SJCRH30 (cell line): ENCODE data around the gene GJD2. TPM values are rescaled to one million over a fixed set of nuclear protein-coding genes. Genes with fewer than 3 reads are reported as not detected.

Source experiments
- DNase-seq, 2 experiments: peaks; one replicate each; pipeline ENCODE4 v3.0.0-alpha.2; 2015 to 2020
- H3K27ac ChIP-seq: fragments of 250-450 bp; sonication (Bioruptor Pico); 2 replicates; pipeline ENCODE4 v1.5.1; 2020; ENCODE audit warnings: mild to moderate bottlenecking, moderate library complexity
- H3K27me3 ChIP-seq: fragments of 250-450 bp; sonication (Bioruptor Pico); 2 replicates; pipeline ENCODE4 v1.5.1; 2020; ENCODE audit warnings: mild to moderate bottlenecking, moderate library complexity
- H3K36me3 ChIP-seq: fragments of 250-450 bp; sonication (Bioruptor Pico); 2 replicates; pipeline ENCODE4 v1.5.1; 2020; ENCODE audit warnings: mild to moderate bottlenecking, moderate library complexity
- H3K4me1 ChIP-seq: fragments of 250-450 bp; sonication (Bioruptor Pico); 2 replicates; pipeline ENCODE4 v1.5.1; 2020; ENCODE audit warnings: mild to moderate bottlenecking, moderate library complexity
- H3K4me3 ChIP-seq: fragments of 250-450 bp; sonication (Bioruptor Pico); 2 replicates; pipeline ENCODE4 v1.5.1; 2020; ENCODE audit warnings: mild to moderate bottlenecking, moderate library complexity
- H3K9me3 ChIP-seq: fragments of 250-450 bp; sonication (Bioruptor Pico); replicated peaks from 2 replicates; pipeline ENCODE4 v1.5.1; 2020; ENCODE audit warnings: mild to moderate bottlenecking, moderate library complexity
- total RNA-seq: library from RNA; depleted of rRNA; stranded (reverse); fragments of >200 nt; shearing (Covaris generic); gene quantifications from 2 replicates; pipeline ENCODE4 v1.2.3, GENCODE V29; 2014

Gene GJD2
- total RNA-seq, 1 experiment from 2014 or later = not detected

DNA sequence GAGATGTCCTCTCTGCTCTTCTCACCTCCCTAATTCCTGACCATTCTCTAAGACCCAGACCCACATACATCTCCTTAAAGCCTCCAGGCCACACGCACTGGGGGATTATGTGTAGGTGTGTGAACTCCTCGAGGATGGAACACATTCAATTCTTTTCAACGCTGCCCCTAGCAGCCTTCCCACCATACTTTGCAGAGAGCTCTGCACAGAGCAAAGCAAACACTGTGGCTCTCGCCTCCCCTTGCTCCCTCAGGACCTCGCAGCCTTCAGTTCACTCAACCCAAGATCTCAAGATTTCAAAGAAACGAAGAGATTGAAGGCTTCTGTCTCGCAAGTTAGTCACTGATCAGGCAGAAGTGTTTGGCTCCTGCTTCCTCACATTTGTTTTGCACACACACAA lies 34.5 kb upstream of the GJD2 start:
- no peak for DNase-seq
- no peak overlapping the region; the same call in 1 of the 2 replicates for H3K27ac ChIP-seq
- no peaks in the 10 kb centered on the region for H3K27me3 ChIP-seq
- H3K36me3 ChIP-seq = peaks cover 57% of the 10 kb centered on the region
- H3K4me1 ChIP-seq = peaks cover 9% of the 10 kb centered on the region
- no peaks in the 10 kb centered on the region for H3K9me3 ChIP-seq
- no peak overlapping the region for H3K4me3 ChIP-seq

DNA sequence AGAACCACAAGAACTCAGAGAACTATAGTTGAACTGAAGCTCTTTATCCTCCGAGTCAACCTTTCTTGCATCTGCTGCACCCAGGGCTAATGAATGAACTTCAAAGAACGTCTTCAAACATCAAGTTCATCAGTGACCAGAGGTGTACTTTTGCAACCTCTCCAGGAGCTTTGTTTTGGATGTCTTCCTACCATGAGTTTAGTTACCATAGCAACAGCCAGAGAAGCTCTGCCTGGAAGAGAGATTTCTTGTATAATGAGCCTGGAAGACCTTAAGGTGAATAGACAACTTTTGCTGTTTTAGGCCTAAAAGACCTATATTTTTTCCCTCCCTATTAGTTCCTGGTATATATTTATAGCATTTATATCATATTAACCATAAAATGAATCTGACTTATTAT lies 31.4 kb upstream of the GJD2 start:
- H3K27me3 ChIP-seq = no peaks in the 10 kb centered on the region
- peaks cover 26% of the 10 kb centered on the region for H3K36me3 ChIP-seq
- no peak for DNase-seq
- H3K27ac ChIP-seq = no peak overlapping the region
- no peak overlapping the region for H3K4me3 ChIP-seq
- H3K4me1 ChIP-seq = peaks cover 16% of the 10 kb centered on the region
- H3K9me3 ChIP-seq = no peaks in the 10 kb centered on the region; the same call in 1 of the 2 replicates

DNA sequence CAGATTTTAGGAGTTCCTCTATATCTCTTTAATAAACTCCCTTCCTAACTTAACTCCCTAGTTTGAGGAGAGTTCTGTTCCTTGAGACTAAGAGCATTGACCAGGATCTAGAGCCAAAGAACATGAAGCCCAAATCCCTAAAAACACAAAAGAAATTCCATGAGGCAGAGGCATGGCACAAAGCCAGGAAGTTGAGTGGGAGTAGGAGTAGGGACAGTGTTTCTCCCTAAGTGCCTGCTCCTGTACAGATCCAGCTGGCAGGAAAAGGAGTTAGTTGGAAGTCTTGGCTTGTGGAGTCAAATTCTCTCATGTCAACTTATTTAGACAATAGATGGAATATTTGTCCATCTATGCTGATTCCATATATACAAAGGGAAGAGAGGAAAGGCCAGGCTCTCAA lies 29.2 kb upstream of the GJD2 start:
- Histone ChIP-seq H3K36me3 (peaks cover 5% of the 10 kb centered on the region; the same call in 1 of the 2 replicates), H3K27ac (peak overlapping the region; percentile 16; the same call in 1 of the 2 replicates), H3K4me1 (peaks cover 16% of the 10 kb centered on the region), H3K4me3 (no peak overlapping the region), H3K27me3 (no peaks in the 10 kb centered on the region), H3K9me3 (no peaks in the 10 kb centered on the region; the same call in 1 of the 2 replicates)
- DNase-seq = peak; percentile 61 to 72

DNA sequence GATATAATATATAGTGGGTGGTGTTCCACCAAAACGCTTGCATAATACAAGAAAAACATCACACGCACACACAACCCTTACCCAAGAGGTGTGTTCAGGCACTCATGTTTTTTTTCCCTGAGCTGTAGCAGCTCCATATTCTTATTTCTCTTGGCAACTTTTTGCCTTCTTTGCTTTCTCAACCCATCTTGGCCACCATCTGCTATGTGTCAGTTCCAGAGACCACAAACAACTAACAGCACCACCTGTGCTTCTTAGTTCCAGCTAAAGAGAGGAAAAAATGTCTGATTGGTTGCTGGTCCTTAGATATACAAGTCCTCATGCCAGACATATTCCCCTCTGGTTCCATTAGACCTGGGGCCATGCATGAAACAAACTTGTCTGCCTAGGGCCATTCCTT lies 28.6 kb upstream of the GJD2 start:
- Histone ChIP-seq H3K27ac (peak overlapping the region; percentile 16; the same call in 1 of the 2 replicates), H3K36me3 (no peaks in the 10 kb centered on the region), H3K27me3 (no peaks in the 10 kb centered on the region), H3K4me3 (no peak overlapping the region), H3K9me3 (no peaks in the 10 kb centered on the region; the same call in 1 of the 2 replicates), H3K4me1 (peaks cover 16% of the 10 kb centered on the region)
- peak; percentile 26 to 54 for DNase-seq

DNA sequence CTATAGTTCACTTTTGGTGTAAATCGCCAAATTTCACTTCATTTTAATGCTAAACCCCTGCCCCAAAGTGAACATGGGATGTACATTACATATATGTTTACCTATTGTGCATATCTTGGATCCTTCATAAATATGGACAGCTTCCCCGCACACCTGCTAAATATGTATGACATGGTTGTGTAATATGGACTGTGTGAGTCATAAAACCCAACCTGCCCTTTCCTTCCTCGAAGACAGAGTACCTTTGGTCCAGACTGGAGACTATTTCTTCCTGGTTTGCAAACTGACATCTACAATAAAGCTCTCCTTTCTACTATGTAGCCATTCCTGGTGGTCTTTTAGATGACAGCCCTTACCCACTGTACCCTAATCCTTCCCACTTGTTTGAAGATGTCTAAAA lies 28.1 kb upstream of the GJD2 start:
- Histone ChIP-seq H3K9me3 (no peaks in the 10 kb centered on the region; the same call in 1 of the 2 replicates), H3K4me3 (no peak overlapping the region), H3K4me1 (peaks cover 16% of the 10 kb centered on the region), H3K27ac (no peak overlapping the region; the same call in 1 of the 2 replicates), H3K27me3 (no peaks in the 10 kb centered on the region), H3K36me3 (no peaks in the 10 kb centered on the region)
- no peak for DNase-seq

DNA sequence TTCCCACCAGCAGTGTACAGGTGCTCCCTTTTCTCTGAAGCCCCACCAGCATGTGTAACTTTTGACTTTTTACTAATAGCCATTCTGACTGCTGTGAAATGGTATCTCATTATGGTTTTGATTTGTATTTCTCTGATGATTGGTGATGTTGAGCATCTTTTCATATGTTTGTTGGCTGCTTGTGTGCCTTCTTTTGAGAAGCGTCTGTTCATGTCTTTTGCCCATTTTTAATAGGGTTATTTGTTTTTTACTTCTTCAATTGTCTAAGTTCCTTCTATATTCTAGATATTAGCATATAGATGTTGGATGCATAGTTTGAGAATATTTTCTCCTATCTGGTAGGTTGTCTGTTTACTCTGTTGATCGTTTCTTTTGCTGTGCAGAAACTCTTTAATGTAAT lies 25.9 kb upstream of the GJD2 start:
- H3K4me3 ChIP-seq = no peak overlapping the region
- peaks cover 16% of the 10 kb centered on the region for H3K4me1 ChIP-seq
- H3K27me3 ChIP-seq = no peaks in the 10 kb centered on the region
- H3K36me3 ChIP-seq = no peaks in the 10 kb centered on the region
- H3K27ac ChIP-seq = no peak overlapping the region
- no peak for DNase-seq
- H3K9me3 ChIP-seq = no peaks in the 10 kb centered on the region; the same call in 1 of the 2 replicates

DNA sequence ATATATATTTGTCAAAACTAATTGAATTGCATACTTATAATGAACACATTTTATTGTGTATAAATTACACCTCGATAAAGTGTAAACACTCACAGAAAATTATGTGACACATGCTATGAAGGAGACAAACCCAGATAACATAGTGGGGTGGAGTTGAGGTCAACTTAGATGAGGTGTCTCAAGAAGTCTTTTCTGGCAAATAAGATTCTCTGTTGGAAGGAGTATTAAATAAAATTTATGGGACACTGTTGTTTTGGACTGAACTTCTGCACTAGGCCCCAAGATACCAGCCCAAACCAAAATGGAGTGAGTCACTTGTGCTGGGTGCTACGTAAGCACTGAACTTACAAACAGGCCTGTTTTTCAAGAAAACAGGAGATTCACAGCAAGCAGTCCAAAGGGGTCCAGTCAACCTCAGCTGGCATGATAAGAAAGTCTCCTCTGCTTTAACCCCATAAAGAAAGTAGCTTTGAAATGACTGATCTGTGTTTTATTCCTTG lies 21.9 kb upstream of the GJD2 start:
- Histone ChIP-seq H3K27me3 (no peaks in the 10 kb centered on the region), H3K27ac (no peak overlapping the region), H3K9me3 (no peaks in the 10 kb centered on the region; the same call in 1 of the 2 replicates), H3K4me1 (no peaks in the 10 kb centered on the region), H3K4me3 (no peak overlapping the region), H3K36me3 (no peaks in the 10 kb centered on the region)
- DNase-seq = no peak

DNA sequence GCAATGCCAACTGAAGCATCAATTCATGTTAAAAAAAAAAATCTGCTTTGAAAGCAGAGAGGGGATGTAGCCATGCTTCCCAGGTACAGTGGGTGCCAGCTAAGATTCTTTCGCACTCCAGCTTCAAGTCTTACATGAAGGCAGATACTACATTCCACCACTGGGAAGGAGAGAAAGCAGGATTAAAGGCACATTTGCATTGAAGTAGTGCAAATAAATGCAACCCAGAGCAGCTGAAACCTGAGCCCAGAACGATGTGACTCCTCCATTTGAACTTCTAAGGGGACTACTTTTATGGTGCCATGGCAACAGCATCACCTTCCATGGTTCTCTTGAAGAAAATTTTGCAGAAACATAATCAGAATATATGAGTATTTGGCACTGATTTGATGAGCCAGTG lies 19.1 kb upstream of the GJD2 start:
- no peaks in the 10 kb centered on the region for H3K9me3 ChIP-seq
- no peak for DNase-seq
- no peaks in the 10 kb centered on the region for H3K4me1 ChIP-seq
- H3K36me3 ChIP-seq = no peaks in the 10 kb centered on the region
- H3K27ac ChIP-seq = no peak overlapping the region
- H3K27me3 ChIP-seq = no peaks in the 10 kb centered on the region
- H3K4me3 ChIP-seq = no peak overlapping the region

DNA sequence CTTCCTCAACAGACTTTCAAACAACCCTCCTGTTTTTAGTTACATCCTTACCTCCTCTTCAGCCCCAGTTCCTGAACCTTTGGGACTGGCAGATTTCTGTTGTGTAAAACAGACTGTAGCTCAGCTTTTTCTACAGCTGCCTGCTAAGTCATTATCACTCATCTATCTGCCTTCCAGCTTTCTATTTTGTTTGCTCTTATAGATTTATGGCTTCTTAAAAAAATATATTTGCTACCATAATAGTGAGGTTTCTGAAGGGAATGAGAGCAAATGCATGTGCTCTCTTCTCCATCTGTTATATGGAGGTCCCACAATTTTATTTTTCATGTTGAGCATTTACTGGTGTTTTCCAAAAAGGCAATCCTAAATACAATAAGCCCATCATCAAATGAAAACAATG lies 18.2 kb upstream of the GJD2 start:
- no peaks in the 10 kb centered on the region for H3K4me1 ChIP-seq
- no peak overlapping the region for H3K27ac ChIP-seq
- no peak overlapping the region for H3K4me3 ChIP-seq
- no peaks in the 10 kb centered on the region for H3K36me3 ChIP-seq
- H3K9me3 ChIP-seq = no peaks in the 10 kb centered on the region
- H3K27me3 ChIP-seq = no peaks in the 10 kb centered on the region
- DNase-seq = no peak

DNA sequence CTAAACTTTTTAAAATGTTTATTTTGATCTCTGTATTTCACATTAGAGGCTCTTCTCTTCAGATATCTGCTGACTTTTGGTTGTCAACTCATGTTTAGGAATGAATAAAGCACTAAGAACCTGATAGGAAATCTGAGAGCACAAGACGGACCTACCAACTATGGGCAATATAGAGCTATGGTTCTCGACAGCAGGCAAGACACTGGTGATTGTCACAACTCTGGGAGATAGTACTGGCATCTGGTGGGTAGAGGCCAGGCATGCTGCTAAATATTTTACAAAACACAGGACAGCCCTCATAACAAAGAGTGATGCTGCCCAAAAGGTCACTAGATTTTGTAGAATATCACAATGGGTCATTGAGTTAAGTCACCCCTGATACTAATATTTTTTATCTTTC lies 17.5 kb upstream of the GJD2 start:
- no peak overlapping the region for H3K27ac ChIP-seq
- DNase-seq = no peak
- no peaks in the 10 kb centered on the region for H3K4me1 ChIP-seq
- no peak overlapping the region for H3K4me3 ChIP-seq
- H3K36me3 ChIP-seq = no peaks in the 10 kb centered on the region
- H3K9me3 ChIP-seq = no peaks in the 10 kb centered on the region
- H3K27me3 ChIP-seq = no peaks in the 10 kb centered on the region

DNA sequence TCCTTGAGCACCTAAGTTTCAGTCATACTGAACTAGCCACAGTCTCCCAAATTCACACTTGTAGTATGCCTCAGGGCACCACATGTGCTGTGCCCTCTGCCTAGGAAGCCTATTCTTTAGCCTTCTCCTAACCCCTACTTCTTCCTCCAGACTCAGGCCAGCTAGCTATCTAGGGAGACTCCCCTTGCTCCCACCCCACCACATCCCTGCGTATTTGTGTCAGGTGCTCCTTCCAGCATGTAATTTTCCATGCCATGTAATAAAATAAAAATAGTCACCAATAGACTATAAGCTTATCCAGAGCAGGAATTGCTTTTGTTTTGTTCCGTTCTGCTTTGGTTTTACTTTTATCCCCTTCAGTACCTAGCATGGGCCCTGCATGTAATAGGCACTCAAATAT lies 14.9 kb upstream of the GJD2 start:
- no peak for DNase-seq
- no peaks in the 10 kb centered on the region for H3K4me1 ChIP-seq
- H3K27me3 ChIP-seq = no peaks in the 10 kb centered on the region
- no peaks in the 10 kb centered on the region for H3K9me3 ChIP-seq
- no peak overlapping the region for H3K4me3 ChIP-seq
- H3K27ac ChIP-seq = no peak overlapping the region
- H3K36me3 ChIP-seq = no peaks in the 10 kb centered on the region

DNA sequence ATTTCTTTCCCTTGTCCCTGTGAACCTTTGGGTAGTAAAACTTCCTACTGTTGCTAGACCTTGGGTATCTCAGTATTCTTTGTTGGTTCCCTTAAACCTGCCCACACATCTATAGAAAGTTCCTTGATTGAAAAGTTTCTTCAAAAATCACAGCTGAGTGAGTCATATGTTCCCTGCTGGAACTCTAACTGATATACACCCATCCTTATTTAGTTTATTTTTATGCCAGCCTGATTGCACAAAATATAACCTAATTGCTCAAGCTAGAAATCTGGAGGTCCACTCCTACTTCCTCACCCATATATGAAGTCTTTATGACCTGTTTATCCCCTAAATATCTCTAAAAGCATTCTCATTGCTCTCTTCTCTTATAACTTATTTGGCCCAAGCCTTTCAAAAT lies 13.7 kb upstream of the GJD2 start:
- Histone ChIP-seq H3K27me3 (no peaks in the 10 kb centered on the region), H3K27ac (no peak overlapping the region), H3K9me3 (no peaks in the 10 kb centered on the region), H3K4me1 (no peaks in the 10 kb centered on the region), H3K4me3 (no peak overlapping the region), H3K36me3 (no peaks in the 10 kb centered on the region)
- DNase-seq = no peak

DNA sequence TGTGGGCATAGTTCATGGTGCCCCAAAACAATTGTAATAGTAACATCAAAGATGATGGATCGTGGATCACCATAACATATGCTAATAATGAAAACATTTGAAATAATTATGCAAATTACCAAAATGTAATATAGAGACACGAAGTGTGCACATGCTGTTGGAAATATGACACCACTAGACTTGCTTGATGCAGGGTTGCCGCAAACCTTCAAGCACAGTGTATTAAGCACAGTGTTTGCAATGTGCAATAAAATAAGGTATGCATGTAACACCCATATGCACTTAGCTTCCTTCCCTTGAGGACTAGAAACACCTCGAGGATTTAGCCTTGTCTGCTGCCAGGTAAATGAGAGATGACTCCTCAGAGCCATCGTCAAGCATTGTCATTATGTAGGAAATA lies 10.9 kb upstream of the GJD2 start:
- Histone ChIP-seq H3K9me3 (no peaks in the 10 kb centered on the region), H3K4me1 (no peaks in the 10 kb centered on the region; the same call in 1 of the 2 replicates)
- DNase-seq = no peak

DNA sequence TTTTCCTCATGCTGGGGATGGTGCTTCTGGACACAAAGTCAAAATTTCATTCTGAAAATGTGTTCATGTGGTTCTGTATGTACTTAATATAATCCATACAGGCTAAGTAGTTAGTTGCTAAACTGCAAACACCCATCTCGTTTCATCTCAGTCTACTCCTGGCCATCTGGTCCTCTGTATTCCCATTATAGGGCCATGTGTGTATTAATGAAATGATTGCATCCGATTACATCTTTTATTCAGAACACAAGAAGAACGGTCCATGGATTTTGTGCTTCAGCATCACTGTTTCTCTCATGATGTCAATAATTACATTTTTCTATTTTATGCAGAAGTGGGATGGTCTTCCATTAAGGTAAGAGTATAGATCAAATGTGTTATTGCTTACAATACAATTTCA lies 6.1 kb upstream of the GJD2 start:
- DNase-seq = no peak
- no peaks in the 10 kb centered on the region for H3K36me3 ChIP-seq
- H3K27ac ChIP-seq = no peak overlapping the region
- no peaks in the 10 kb centered on the region for H3K9me3 ChIP-seq
- H3K4me3 ChIP-seq = no peak overlapping the region
- no peaks in the 10 kb centered on the region; the same call in 1 of the 2 replicates for H3K4me1 ChIP-seq
- H3K27me3 ChIP-seq = no peaks in the 10 kb centered on the region

More for the DNA sequence above, 10.9 kb upstream of the GJD2 start:
- no peaks in the 10 kb centered on the region for H3K27me3 ChIP-seq
- no peak overlapping the region for H3K27ac ChIP-seq
- no peaks in the 10 kb centered on the region for H3K36me3 ChIP-seq
- no peak overlapping the region for H3K4me3 ChIP-seq

DNA sequence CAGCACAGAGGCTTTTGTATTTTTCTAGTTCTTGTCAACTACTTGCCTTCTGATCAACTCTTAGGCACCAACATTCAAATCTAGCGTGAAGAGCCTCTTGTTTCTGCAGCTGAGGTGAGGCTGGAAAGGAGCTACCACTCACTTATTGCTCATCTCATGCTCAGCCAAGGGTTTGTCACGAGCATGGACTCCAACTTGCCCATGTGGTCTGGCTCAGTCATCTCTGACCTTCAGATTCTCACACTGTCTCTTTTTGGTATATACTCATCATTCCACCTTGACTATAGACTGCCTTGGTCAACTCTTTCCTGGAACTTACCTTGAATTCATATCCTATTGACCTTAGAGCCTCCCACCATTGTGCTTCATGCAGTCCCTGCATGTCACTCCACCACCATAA lies 5.2 kb upstream of the GJD2 start:
- Histone ChIP-seq H3K4me3 (no peak overlapping the region), H3K27ac (no peak overlapping the region), H3K27me3 (no peaks in the 10 kb centered on the region), H3K4me1 (no peaks in the 10 kb centered on the region; the same call in 1 of the 2 replicates), H3K9me3 (no peaks in the 10 kb centered on the region), H3K36me3 (no peaks in the 10 kb centered on the region)
- no peak for DNase-seq

DNA sequence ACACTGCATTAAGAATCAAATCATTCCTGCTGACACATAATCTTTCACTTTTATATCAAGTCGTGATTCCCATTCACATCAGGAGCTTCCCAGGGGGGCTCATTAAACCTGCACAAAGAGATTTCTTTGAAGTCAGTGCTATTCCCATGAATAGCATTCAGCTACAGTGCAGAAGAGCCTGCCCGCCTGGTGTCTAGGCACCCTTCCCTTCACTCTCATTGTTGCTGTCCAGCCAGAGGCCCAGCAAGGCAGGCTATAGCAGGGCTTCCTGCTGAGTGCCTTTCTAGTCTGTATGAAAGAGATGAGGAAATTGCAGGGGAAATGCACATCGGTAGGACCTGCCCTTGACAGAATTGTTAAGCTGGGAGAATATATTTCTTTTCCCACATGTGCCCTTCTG lies 4.5 kb upstream of the GJD2 start:
- DNase-seq = no peak
- H3K4me3 ChIP-seq = no peak overlapping the region
- no peaks in the 10 kb centered on the region for H3K27me3 ChIP-seq
- no peaks in the 10 kb centered on the region; the same call in 1 of the 2 replicates for H3K4me1 ChIP-seq
- no peaks in the 10 kb centered on the region for H3K36me3 ChIP-seq
- no peaks in the 10 kb centered on the region for H3K9me3 ChIP-seq
- H3K27ac ChIP-seq = no peak overlapping the region
